ENCODE results near the gene GHR.

GHR gene

DNA sequence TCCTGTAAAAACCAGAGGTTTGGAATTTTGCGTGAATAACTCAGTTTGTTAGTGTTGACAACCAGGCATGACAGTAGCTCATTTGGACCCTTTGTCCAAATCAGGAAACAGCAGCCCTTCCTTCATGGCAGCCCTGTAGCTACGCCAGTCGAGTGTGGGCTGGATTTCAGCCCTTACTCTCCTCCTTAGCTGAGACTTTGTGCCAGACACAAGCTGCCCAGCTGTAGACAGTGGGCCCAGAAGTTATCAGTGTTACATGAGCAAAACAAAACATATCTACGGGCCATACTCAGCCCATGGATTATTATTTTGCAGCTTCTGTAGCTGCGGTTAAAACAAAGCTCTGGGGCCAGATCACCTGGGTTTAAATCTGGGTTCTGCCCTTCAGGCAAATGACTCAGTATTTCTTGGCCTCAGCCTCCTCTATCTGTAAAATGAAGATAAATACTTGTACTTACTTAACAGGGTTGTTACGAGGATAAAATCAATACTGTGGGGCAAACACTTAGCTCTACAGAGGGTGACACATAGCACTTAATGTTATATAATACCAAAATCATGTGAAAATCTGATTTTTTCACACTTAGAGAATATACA lies 76.9 kb downstream of the GHR start:
- H3K27ac ChIP-seq = no peak overlapping the region
- no peak for TF ChIP-seq CTCF (IDR thresholded peaks at IDR 0.05)
- TF ChIP-seq ZFX (IDR thresholded peaks at IDR 0.05; ENCODE audit: borderline replicate concordance) = no peak

DNA sequence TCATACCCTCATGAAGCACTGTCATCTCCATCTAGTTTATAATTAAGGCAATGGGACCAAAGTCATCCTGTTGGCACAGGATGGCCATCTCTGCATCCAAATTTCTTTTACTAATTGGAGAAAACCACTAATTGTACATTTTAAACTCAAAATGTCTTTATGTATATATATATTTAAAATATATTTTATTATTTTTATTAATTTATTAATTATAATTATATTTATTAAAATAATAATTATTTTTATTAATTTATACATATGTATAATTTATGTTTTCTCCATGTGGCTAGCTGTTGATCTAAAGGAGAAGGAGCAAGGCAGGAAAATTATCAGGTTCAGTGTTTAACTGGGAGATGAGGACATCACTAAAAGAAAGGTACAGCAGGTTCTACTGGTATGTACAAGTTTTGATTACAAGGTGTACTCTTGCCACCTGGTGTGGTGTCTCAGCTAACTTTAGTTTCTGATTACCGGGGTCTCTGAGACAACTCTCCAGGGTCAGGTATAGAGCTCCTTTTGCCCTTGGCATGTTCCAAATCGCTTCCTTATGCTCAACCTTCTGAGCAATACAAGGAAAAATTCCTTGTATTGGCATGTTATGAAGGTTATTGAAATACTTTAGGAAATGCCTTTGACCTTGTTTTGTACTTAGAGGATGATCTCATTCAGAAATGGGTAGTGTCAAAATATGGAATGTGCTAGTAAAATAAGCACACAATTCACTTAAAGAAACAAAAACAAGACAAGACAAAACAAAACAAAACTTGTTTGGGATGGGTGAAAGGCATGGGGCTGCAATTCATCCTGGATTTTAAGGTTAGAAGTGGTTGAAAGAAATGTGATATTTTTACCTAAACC lies 79.6 kb downstream of the GHR start:
- TF ChIP-seq CTCF (IDR thresholded peaks at IDR 0.05) (no peak), ZFX (IDR thresholded peaks at IDR 0.05; ENCODE audit: borderline replicate concordance) (no peak)
- no peak overlapping the region for H3K27ac ChIP-seq

- no peak overlapping the region for H3K27ac ChIP-seq
- no peak for TF ChIP-seq ZFX (IDR thresholded peaks at IDR 0.05; ENCODE audit: borderline replicate concordance)
- no peak for TF ChIP-seq CTCF (IDR thresholded peaks at IDR 0.05)
These were observed 83.4 kb downstream of the GHR start for GRCh38 chr5:42506662-42507061.

DNA sequence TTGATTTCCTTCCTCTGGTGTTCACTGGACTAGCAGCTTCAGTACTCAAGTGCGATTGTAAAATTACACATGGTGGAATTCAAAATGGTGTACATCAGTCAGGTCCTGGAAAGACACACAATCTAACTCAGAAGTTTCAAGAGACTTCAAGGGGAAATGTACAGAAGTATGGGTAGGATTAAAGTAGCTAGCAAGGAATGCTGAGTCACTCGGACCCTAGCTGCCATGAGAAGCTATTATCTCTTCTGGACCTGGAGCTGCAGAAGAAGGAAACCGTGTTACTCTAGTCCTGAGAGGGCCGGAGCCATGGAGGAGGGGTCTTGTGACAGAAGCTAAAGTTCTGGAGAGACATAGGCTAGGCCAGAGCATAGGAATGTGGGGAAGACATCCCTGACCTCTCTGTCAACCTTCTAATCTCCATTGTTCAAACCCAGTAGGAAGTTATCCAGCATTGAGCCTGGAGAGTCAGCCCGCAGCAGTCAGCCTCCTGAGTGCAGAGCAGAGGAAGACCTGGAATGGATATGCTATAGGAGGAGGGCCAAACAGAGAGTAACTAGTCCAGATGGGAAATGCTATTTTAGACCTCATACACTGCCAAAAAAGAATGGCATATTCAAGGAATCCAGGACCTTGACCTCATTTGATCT lies 84.3 kb downstream of the GHR start:
- no peak overlapping the region for H3K27ac ChIP-seq
- TF ChIP-seq ZFX (IDR thresholded peaks at IDR 0.05; ENCODE audit: borderline replicate concordance) (no peak), CTCF (IDR thresholded peaks at IDR 0.05) (no peak)

DNA sequence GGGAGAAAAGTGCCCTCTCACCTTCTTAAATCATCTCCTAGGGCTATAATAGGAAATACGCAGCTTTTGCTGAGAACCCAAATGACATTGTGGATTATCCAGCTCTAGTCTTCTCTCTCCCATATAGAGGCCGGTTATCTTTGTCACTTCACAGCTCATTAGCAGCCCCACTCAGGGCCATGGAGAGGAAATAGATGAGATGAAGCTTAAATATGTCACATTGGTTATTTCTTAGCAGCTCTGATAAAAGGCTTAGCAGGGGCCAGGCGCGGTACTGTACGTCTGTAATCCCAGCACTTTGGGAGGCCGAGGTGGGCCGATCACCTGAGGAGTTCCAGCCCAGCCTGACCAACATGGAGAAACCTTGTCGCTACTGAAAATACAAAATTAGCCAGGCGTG lies 90.0 kb downstream of the GHR start:
- no peak overlapping the region for H3K27ac ChIP-seq
- TF ChIP-seq CTCF (IDR thresholded peaks at IDR 0.05) = no peak
- no peak for TF ChIP-seq ZFX (IDR thresholded peaks at IDR 0.05; ENCODE audit: borderline replicate concordance)

DNA sequence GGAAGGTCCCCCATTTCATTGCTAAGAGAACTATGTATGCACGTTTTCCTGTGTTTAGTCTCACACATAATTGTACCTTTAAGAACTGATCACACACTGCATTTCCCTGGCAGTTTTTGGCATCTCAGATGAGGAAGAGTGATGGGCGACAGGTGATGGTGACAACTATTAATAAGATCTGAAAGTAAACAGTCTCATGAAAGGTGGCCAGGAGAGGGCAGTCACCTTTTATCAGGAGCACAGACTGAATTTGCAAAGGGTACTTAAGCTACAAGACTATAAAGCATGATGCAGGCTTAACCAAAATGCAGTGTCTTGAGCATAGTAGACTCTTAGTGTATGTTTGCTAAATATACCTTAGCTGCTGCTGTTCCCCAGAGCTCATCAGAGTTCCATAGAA lies 91.5 kb downstream of the GHR start:
- TF ChIP-seq CTCF (IDR thresholded peaks at IDR 0.05) = peak; percentile 55
- TF ChIP-seq ZFX (IDR thresholded peaks at IDR 0.05; ENCODE audit: borderline replicate concordance) = no peak
- no peak overlapping the region for H3K27ac ChIP-seq

DNA sequence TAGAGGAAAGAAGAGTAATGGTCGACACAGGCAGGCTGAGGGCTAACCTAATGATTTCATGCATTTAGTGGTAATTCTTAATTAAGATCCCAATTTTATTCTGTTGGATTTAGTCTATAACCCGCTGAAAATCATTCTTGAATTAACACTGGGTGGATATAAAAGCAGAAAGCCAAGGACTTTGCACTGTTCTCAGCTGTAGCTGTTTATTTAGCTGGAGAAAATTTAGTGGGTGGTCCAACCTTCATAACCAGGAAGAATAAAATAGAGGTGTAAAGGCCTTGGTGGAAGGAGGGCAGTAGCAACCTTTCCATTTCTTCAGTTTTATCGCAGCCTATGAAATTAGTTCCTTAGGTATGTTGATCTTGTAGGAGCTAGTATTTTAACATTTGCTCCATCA lies 92.3 kb downstream of the GHR start:
- TF ChIP-seq CTCF (IDR thresholded peaks at IDR 0.05) (no peak), ZFX (IDR thresholded peaks at IDR 0.05; ENCODE audit: borderline replicate concordance) (no peak)

More for the DNA sequence above, 92.3 kb downstream of the GHR start:
- H3K27ac ChIP-seq = no peak overlapping the region
